Urothelium cell line (cell line): ENCODE results near the gene SNRPA1.
"Not testable (repeated sequence)": the region's sequence is repeated elsewhere in the genome, so short reads cannot be mapped to it uniquely, and the experiment has no call there.

ENCODE experiments used
- DNase-seq: peaks from one replicate; pipeline ENCODE4 v3.0.0; 2011; ENCODE audit warnings: low spot score, mixed read lengths
- FAIRE-seq: peaks from 2 replicates; lab custom pipeline; 2011; peaks lifted over from hg19 to GRCh38; lab: Jason Lieb, UNC

The SNRPA1 gene

DNA sequence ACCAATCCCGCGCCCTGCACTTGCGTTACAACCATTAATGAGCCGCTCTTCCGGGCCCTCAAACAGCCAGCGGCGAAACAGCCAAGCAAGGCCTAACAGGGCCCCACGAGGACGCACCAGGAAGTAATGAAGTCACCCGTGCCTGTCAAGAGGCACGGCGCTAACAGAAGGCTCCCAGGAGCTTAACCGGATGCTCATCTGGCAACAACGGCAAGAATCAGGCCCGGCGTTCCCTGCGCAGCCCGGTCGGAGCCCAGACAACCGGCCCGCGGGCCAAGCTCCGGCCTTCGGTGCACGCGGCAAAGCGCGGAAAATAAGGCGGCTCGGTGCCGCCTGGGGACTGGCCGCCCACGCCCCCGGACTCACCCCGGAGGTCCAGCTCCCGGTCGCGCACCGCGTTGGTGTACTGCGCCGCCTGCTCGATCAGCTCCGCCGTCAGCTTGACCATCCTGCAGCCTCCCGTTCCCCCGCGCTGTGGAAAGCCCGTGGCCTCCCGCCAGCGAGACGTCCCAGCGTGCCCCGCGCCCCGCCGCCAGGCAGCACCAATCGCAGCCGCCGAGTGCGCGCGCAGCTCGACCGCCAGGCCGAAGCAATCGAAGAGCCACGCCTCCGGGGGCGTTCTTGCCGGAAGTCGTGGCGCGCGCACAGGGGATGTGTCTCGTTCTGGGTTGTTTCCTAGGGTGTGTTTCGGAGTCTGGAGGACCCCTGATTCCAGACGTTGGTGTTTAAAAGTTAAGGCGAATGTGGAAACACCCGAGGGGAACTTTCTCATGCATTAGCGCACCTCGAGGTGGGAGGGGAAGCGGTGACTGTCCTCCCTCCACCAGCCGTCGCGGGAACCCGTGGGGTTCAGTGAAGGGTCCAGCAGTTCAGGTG is at the start of gene SNRPA1:
TSS of gene SNRPA1 (minus strand) at position 518 of the 876 bp plus-strand sequence. CDS start at position 448, 70 bp downstream.
- DNase-seq (peak; percentile 97), FAIRE-seq (no peak)

DNA sequence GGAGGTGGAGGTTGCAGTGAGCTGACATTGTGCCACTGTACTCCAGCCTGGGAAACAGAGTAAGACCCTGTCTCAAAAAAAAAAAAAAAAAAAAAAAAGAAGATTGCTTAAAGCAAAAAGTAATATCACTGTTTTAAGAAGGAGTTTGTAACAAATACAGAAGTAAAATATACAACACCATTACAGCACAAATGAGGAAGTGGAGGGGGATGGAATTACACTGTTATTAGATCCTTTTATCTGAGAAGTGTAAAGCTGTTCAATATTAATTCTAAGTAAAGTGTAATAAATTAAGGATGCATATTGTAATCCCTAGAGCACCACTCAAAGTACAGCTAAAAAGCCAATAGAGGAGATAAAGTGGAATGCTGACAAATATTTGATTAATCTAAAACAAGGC is 47.0 kb upstream of the SNRPA1 start:
- no peak for FAIRE-seq

DNA sequence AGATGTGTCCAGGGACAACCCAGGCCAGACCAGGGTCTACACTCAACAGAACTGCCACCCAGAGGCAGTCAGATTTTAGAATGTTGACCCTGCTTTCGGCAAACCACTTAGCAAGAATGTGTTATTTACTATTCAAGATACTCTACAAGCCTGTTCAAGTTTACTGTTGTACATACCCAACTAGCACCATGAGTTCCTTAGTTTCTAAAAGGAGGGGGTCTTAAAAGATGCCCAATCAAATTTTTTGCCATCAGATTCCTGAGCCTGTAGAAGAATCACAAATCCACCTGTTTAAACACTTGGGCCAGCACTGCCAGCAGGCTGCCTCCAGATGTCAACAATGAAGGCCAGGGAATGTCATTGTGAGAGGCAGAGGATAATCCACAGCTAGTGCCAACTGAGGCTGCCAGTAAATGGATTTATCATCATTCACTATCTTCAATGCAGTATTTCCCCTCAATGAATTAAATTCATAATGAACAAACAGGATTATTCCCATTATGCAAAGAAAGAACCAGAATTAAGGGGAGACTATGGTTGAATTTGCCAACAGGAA is 43.5 kb upstream of the SNRPA1 start:
- DNase-seq (no peak), FAIRE-seq (no peak)

More for the DNA sequence above, 47.0 kb upstream of the SNRPA1 start:
- DNase-seq, result no peak

DNA sequence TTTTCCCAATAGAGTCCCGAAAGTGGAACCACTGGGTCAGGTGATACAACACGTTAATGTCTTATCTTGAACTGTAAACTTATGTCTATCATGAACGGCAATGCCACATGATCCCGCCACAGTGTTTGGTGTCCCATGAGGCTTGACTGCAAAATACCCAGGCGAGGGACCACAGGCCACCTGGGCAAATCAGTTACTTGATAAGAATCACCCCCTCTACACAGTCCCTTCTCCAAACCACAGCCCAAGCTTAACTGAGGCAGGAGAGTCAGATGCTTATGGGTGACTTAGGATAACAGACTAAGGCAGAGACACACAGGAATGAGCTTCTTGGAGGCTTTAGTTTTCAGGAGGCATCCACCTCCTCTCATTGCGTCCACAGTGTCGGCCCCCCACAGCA is 42.9 kb upstream of the SNRPA1 start:
- FAIRE-seq, result no peak

DNA sequence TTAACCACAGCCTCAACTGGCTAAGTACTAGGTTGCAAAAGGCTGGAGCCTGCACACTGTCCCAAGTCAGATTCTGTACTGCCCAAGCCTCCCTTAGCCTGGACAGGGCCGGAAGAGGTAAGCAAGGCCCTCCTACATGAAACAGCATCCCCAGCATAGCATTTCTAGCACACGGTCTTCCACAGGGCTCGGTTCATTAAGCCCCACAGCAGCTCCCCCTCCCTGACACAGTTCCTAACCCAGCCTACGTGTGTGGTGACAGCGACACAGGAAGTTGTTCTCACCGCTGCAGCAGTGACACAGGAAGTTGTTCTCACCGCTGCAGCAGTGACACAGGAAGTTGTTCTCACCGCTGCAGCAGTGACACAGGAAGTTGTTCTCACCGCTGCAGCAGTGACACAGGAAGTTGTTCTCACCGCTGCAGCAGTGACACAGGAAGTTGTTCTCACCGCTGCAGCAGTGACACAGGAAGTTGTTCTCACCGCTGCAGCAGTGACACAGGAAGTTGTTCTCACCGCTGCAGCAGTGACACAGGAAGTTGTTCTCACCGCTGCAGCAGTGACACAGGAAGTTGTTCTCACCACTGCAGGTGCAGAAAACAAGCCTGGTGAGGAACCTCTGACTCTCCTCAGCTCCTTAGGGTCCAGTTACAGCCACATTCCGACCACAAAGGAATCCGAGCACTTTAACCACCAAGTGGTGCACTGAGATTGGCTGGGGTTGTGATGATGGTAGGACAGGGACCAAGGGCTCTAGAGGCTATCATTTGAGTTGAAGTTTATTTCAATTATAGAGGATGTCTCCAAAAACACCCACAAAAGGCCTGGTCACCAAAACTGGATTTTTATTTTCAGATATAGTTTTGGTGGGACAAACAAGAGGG is 39.1 kb upstream of the SNRPA1 start:
- FAIRE-seq, result not testable (repeated sequence)
- peak; percentile 55 for DNase-seq

More for the DNA sequence above, 42.9 kb upstream of the SNRPA1 start:
- DNase-seq, result no peak

DNA sequence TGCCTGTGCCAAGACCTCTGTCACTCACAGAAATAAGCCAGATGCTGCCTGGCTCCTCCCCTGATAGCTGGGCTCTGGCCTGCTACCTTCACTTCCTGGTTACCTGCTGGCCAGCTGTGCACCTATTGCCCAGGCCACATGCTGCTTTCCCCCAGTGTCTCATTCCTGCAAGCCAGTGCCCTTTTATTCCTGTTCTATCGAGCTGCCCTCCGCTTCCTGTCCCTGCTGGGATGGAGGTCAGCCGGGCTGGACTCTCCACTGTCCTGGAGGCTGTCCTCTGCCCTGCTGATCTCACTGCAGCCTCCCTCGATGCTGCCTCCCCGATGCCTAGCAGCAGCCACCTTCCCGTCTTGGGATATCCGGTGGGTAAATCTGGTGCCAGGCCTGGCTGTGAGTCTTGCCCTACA is 37.0 kb upstream of the SNRPA1 start:
- FAIRE-seq, result no peak
- no peak for DNase-seq

DNA sequence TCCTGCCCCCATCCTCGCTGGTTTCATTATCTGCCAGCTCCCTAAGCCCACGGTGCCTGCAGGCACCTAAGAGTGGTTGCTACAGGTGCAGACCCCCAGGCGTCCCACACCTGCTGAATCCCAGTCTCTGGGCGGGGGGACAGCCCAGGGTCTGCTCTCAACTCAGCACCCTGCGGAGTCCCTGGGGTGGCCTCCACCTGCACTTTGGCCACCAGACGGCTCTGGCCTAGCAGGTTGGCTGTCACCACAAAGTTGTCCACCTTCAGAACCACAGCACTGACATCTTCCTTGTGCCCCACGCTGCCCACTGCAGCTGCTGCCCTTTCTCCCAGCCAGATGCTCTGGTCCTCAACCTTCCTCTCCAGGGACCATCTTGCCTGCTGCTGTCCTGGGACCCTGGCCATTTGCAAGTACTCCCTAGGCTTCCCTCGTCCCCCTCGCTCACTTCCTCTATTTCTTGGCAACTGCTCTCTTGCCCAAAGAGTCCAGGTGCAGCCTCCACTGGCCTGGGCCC is 34.9 kb upstream of the SNRPA1 start:
- no peak for DNase-seq

DNA sequence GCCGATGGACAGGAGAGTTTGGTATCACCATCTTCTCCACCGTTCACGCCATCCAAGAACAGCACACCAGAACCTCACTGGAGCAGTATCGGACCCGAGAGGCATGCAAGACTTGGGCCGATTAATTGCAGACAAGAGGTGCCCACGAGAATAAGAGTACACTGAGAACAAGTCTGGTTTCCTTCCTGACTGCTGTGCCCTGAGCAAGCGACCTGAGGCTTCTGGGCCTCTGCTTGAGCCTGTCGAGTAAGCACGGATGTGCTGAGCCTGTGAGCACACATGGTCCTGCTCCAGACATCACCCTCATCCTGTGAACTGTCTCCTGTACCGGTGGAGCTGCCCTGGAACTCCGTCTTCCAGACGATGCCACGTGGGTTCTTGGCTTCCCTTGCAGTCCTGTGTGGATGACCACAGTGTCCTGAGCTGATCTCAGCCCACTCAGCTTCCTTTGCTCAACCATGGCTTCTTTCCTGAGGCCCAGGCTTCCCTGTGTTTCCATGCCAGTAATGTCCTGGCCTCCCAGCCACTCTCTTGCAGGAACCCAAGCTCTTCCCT is 34.3 kb upstream of the SNRPA1 start:
- peak; percentile 9 for FAIRE-seq
- no peak for DNase-seq

More for the DNA sequence above, 34.9 kb upstream of the SNRPA1 start:
- FAIRE-seq, result no peak

DNA sequence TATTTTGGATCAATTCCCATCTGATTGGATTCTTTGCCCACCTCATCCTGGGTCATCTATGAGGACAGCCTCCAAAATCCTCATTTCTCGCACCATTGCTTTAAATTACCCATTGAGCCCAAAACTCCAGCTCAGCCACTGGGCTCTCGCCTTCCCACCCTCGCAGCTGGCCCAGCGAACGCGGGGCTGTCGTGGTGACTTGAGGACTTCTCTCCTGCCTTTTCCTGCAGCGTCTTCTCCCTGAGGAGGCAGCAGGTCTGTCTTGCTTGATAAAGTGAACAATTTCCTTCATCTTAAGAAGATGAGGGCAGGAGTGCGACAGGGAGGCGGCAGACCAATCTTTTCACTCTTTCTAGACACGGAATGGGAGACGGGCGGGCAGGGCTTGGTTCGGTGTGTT is 33.0 kb upstream of the SNRPA1 start:
- FAIRE-seq (no peak), DNase-seq (no peak)

DNA sequence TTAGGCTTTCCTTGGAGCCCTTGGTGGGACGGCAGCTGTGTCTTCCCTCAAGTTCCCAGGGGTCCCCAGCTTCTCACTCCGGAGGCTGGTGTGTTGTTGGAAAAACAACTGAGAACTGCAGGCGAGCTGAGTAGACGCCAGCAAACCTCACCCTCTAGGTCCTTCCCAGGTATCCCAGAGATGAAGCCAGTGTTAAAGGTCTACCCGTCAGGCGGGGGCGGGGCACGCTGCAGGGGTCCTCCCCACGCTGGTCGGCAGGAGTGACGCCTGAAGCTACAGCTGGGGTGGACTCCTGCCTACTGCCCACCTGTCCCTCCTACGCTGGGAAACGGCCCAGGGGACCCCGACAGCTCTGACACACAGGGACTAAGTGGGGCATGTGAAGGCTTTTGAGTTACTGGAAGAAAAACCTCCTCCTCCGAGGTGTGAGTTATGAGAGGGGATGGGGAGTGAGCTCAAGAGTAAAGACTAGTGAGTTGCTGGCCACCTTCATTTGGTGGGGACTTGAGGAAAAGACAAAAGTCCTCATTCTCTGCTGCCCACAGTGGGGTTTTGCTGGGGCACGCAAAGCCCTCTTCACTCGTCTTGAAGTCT is 32.2 kb upstream of the SNRPA1 start:
- no peak for FAIRE-seq
- DNase-seq, result no peak

DNA sequence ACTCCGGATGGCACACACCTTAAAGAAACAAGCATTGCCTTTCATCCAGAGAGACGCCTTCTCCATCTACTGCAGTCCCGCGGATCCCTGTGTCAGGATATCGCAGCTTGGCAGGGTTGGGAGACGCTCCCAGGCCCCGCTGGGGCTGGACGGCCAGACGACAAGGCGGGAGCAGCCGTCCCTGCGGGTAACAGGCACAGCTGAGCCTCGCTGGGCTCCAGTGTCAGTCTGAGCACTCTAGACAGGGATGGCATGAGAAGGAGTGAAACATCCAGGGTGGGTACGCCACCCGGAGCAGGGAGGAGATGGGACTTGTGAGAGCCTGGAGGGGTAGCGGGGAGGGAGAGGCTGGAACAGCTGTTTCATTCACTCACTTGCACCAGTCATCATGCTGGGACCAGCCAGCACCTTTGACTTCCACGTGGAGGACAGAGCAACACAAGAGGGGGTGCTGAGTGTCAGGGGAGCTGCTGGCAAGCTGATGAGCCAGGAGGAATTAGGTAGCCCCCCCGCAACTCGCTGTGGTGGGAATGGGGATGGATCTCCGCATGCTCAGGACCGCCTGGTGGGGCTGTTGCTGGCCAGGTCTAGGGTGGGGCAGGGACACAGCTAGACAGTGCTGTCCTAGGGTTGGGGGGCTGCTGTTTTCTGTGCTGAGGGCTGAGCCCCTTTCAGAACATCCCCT is 31.6 kb upstream of the SNRPA1 start:
- DNase-seq (no peak), FAIRE-seq (no peak)

DNA sequence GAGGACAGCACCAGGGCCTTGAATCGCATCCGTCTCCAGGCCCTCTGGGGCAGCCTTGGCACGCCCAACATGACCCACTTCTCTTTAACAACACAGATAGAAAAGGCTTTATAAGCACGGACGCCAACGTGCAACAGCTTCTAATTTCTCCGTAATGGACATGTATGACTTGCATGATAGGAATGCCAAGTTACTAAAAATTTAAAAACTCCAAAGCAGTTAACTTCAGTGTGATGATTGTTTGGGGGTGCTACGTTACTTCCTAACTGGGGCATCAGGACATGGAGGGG is 30.9 kb upstream of the SNRPA1 start:
- DNase-seq, result no peak
- FAIRE-seq, result no peak

DNA sequence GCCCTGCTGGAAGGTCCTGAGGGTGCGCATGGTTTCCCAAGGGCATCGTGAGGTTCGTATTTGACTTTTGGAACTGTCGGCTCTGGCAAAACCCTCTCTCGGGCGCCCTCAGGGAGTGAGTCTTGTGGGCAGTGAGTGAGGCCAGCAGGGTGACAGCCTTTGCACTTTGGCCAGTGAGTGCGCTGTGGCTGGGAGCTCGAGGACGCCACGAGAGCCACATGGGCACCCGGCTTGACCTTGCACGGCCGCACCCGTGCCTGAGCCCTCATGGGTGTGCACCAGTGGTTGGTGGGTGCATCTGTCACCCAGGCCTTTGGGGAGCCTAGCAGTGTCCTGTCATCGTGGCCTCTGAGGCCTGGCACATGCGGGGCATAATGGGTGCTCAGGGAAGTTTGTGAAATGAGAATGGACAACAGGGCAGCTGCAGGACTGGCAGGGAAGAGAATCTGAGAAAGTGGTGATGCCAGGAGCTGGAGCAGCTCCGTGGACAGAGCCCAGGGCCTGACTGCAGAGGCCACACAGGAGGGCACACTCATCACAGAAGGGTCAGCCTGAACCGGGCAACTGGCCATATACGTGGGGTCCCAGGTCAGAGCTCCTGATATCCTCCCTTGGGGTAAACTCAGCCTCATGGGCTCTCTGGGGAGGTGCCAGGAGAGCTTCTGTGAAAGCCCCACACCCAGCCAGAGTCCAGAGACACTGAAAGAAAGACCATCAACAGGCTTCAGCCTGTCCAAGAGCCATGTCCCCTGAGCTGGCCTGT is 30.4 kb upstream of the SNRPA1 start:
- FAIRE-seq (no peak), DNase-seq (no peak)

DNA sequence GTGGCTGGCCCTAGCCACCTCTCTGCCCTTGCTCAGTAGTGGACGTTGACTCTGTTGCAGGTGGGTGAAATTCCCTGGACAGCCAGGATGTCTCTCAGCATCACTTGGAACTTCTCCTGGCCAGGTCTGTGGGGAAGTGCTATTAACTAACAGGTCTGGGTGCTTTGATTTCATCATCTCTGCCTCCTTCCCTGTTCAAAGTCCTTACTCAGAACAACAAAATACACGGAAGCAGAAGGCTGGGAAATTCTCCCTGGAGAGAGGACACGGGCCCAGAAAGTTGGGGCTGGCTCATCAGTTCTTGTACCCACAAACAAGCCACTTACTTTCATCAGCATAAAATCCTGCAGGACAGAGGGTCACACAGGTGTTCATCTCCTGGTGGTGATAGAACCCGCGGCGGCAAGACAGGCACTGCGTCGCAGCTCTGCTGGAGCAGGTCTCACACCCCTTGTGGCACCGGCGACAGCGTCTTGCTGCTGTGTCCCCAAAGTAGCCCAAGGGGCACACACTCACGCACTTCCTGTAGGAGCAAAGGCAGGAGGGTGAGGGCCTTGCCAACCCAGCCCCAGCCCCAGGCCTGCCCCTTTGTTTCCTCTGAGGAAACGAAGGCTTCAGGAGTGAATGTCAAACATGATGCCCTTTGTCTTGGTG is 29.6 kb upstream of the SNRPA1 start:
- FAIRE-seq (no peak), DNase-seq (no peak)

DNA sequence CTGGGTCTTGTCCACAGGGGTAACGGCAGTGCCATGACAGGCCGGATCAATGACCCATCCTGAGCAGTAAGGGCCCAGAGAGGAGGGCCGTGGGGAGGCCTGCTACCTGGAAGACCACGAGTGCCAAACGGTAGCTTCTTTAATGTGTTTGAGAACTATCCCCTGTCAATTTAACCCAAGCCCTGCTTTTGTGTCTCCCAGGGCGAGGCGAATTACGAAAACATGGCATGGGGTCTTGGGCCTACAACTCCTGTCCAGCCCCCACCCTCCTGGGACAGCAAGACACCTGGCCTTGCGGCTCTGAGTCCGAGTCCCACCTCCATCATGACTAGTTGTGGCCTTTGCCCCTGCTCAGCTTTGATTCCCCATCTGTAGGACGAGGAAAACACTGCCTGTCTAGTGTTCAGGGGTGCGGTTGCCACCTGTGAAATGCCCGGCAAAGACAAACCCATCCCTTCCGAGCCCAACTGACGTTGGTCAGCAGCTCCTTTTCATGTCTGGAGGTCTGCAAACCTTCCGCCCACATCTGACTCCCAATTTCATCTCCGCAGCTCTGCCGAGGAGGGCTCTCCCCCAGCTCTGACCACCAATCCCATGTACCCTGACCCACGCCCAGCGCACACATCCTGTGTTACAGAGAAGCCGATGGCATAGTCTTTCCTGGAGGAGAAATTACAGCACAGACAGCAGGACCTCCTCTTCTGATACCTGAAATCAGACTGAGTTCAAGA is 28.9 kb upstream of the SNRPA1 start:
- FAIRE-seq, result no peak
- no peak for DNase-seq

DNA sequence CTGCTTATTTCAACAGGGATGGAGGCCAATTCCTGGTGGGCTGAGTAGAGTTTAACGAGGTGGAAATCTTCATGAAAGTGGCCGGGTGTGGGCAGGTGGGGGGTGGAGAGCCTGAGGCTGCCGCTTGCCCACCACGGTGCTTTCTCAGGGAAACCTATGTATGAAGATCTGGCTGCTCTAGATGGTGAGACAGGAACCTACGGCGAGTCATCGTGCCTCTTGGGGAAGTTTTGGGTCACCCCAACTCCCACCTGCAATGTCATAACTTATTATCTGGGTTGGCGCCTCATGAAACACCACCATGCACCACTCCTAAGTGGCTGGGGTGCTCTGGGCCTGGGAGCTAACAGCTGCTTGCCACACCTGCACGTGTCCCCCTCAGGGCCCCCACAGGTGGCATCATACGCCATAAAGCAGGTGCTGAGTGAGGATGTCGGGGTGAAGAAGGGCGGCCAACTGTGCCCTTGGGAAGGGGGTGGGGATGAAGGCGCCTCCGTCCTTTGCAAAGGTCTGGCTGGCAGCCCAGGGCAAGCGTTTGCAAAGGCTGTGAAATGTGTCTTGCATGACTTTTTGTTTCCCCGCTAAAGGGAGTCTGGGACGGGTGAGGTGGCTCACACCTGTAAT is 27.9 kb upstream of the SNRPA1 start:
- FAIRE-seq (no peak), DNase-seq (no peak)

DNA sequence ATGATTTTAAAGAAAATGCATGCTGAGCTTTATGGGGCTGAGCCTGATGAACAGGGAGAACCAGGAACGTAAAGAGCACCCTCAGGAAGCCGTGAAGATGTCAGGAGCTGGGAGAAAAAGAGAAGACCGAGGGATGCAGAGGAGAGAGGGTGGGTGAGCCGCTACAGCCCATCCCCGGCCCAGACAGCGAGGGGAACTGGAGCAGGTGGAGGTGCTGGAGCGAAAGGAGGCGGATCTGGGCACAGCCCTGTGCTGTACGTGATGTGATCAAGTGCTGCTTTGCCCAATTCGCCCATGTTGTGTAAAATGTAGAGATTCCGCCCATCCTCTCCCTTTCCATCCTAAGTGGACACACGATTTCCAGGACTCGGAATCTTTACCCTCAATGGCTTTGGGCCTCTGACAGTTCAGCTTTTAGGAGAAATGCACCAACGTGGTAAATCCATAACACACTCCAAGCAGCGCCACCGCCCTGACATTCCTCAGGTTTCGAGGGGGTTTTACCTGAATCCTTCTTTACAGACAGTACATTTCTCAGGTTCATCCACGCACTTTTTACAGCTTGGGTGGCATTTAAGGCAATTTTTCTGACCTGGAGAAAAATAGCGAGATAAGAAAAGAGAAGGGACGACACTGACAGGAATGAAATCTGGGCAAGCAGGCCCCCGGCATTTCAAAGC is 27.1 kb upstream of the SNRPA1 start:
- DNase-seq (no peak), FAIRE-seq (peak; percentile 17)
